ENCODE results near the gene CNPY1. TPM values are rescaled to one million over a fixed set of nuclear protein-coding genes. Genes with fewer than 3 reads are reported as not detected.

CNPY1 gene
- total and polyA plus RNA-seq, 2 donors (not counting 1 experiment from before 2014, with no cell fraction given), result not detected

DNA sequence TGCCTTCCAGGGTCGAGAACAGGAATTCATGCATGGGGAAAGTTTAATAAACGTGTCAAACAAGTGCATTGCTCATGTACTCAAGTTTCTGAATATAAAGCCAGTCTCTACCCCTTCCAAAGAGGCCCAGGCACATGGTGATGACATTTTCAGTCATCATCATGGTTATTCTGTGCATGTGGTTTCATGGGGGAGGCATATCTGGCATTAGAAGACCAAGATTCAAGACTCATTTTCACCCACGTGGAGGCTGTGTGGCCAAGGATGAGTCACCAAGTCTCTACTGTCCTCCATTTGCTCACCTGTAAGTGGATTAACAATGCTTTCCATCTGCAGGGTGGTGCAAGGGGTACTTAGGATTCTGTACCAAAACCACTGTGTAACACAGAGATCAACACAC is 34.0 kb upstream of the CNPY1 start:
- H3K4me3 ChIP-seq (ENCODE audit: control extremely low read depth in 1 of 5, extremely low read depth in 1 of 5, insufficient read depth in 1 of 5, low read depth in 2 of 5, low read length in 4 of 5), result no peak overlapping the region
- TF ChIP-seq, protein P1, sequence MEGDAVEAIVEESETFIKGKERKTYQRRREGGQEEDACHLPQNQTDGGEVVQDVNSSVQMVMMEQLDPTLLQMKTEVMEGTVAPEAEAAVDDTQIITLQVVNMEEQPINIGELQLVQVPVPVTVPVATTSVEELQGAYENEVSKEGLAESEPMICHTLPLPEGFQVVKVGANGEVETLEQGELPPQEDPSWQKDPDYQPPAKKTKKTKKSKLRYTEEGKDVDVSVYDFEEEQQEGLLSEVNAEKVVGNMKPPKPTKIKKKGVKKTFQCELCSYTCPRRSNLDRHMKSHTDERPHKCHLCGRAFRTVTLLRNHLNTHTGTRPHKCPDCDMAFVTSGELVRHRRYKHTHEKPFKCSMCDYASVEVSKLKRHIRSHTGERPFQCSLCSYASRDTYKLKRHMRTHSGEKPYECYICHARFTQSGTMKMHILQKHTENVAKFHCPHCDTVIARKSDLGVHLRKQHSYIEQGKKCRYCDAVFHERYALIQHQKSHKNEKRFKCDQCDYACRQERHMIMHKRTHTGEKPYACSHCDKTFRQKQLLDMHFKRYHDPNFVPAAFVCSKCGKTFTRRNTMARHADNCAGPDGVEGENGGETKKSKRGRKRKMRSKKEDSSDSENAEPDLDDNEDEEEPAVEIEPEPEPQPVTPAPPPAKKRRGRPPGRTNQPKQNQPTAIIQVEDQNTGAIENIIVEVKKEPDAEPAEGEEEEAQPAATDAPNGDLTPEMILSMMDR (IDR thresholded peaks at IDR 0.05), result no peak
- no peak for TF ChIP-seq EZH2 (IDR thresholded peaks at IDR 0.05; ENCODE audit: borderline replicate concordance, insufficient read depth, low read depth, low read length, poor library complexity, severe bottlenecking)
- H3K9ac ChIP-seq (ENCODE audit: low read length), result no peak overlapping the region
- H2AFZ ChIP-seq (ENCODE audit: insufficient read depth, low read depth, low read length, poor library complexity, severe bottlenecking), result no peak overlapping the region
- Mint-ChIP-seq H3K4me3 (no peak overlapping the region), H3K27ac (no peak overlapping the region), H3K27me3 (peaks cover 22% of the 10 kb centered on the region), H3K9me3 (ENCODE audit: insufficient read depth) (no peaks in the 10 kb centered on the region), H3K4me1 (no peaks in the 10 kb centered on the region)
- H3K9me3 ChIP-seq (ENCODE audit: control extremely low read depth in 1 of 3, control insufficient read depth in 2 of 3, insufficient read depth in 1 of 3, low read length in 2 of 3), result no peaks in the 10 kb centered on the region
- no peak overlapping the region for H3K27ac ChIP-seq (ENCODE audit: low read length in 2 of 2)
- WGBS (ENCODE audit: insufficient coverage), result 59% methylated on average over 3 of the region's 3 CpGs
- H3K79me2 ChIP-seq (ENCODE audit: control insufficient read depth, insufficient read depth, low read length), result no peaks in the 10 kb centered on the region
- intact Hi-C loops (cut with micrococcal nuclease), result no loop called here
- no peak for ATAC-seq (ENCODE audit: low read depth)
- ChIA-PET POLR2A (no interaction called here), CTCF (no interaction called here)
- no peaks in the 10 kb centered on the region for H3K4me1 ChIP-seq (ENCODE audit: control insufficient read depth in 2 of 2, insufficient read depth in 2 of 2, low read length in 2 of 2)
- no peak overlapping the region for H3K4me2 ChIP-seq (replicated peaks; ENCODE audit: low read depth, low read length, poor library complexity, severe bottlenecking)
- no peak for DNase-seq
- no peaks in the 10 kb centered on the region for H4K20me1 ChIP-seq (ENCODE audit: control insufficient read depth, insufficient read depth, low read length, poor library complexity, severe bottlenecking)
- H3K27me3 ChIP-seq (replicated peaks in 1 of 4; ENCODE audit: control extremely low read depth in 1 of 4, control insufficient read depth in 3 of 4, insufficient read depth in 4 of 4, low read length in 3 of 4), result peaks cover 0 to 14% (median 0%) of the 10 kb centered on the region in 4 experiments
- no peaks in the 10 kb centered on the region for H3K36me3 ChIP-seq (replicated peaks in 1 of 2; ENCODE audit: control extremely low read depth in 1 of 2, control insufficient read depth in 1 of 2, extremely low read depth in 1 of 2, insufficient read depth in 2 of 2, low read length in 1 of 2)

DNA sequence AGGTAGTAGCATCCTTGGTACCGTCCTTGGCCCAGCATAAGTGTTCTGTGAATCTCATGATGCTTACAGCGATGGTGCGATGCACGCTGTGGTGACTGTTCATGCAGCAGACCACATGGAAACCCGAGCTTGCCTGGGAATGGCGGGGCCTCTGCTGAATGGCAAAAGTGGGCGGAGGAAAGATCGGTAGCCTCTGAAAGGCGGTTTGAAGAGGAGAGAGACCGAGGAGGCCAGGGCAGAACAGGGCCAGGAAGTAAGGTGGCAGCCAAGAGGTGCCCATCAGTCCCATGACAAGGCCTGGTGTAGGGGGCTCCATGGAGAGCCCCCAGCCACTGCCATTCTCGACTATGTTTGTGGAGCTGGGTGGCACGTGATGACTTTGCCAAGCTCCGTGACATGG is 33.2 kb upstream of the CNPY1 start:
- CTCF ChIA-PET, result no interaction called here

More for the DNA sequence above, 33.2 kb upstream of the CNPY1 start:
- H4K20me1 ChIP-seq (ENCODE audit: control insufficient read depth, insufficient read depth, low read length, poor library complexity, severe bottlenecking), result no peaks in the 10 kb centered on the region
- Mint-ChIP-seq H3K4me1 (no peaks in the 10 kb centered on the region), H3K4me3 (no peak overlapping the region), H3K9me3 (ENCODE audit: insufficient read depth) (no peaks in the 10 kb centered on the region), H3K27me3 (peaks cover 16% of the 10 kb centered on the region), H3K27ac (no peak overlapping the region)
- peaks cover 0 to 9% (median 0%) of the 10 kb centered on the region in 4 experiments for H3K27me3 ChIP-seq (replicated peaks in 1 of 4; ENCODE audit: control extremely low read depth in 1 of 4, control insufficient read depth in 3 of 4, insufficient read depth in 4 of 4, low read length in 3 of 4)
- 95% methylated on average over 13 of the region's 13 CpGs for WGBS (ENCODE audit: insufficient coverage)
- H2AFZ ChIP-seq (ENCODE audit: insufficient read depth, low read depth, low read length, poor library complexity, severe bottlenecking), result no peak overlapping the region
- no peaks in the 10 kb centered on the region for H3K36me3 ChIP-seq (replicated peaks in 1 of 2; ENCODE audit: control extremely low read depth in 1 of 2, control insufficient read depth in 1 of 2, extremely low read depth in 1 of 2, insufficient read depth in 2 of 2, low read length in 1 of 2)
- DNase-seq (no peak), ATAC-seq (ENCODE audit: low read depth) (no peak)
- POLR2A ChIA-PET, result no interaction called here
- H3K9me3 ChIP-seq (ENCODE audit: control extremely low read depth in 1 of 3, control insufficient read depth in 2 of 3, insufficient read depth in 1 of 3, low read length in 2 of 3), result no peaks in the 10 kb centered on the region
- H3K4me1 ChIP-seq (ENCODE audit: control insufficient read depth in 2 of 2, insufficient read depth in 2 of 2, low read length in 2 of 2), result no peaks in the 10 kb centered on the region
- no peak for TF ChIP-seq EZH2 (IDR thresholded peaks at IDR 0.05; ENCODE audit: borderline replicate concordance, insufficient read depth, low read depth, low read length, poor library complexity, severe bottlenecking)
- TF ChIP-seq, protein P1 (IDR thresholded peaks at IDR 0.05), result no peak
- H3K9ac ChIP-seq (ENCODE audit: low read length), result no peak overlapping the region
- no peaks in the 10 kb centered on the region for H3K79me2 ChIP-seq (ENCODE audit: control insufficient read depth, insufficient read depth, low read length)
- intact Hi-C loops (cut with micrococcal nuclease), result no loop called here
- no peak overlapping the region for H3K4me3 ChIP-seq (ENCODE audit: control extremely low read depth in 1 of 5, extremely low read depth in 1 of 5, insufficient read depth in 1 of 5, low read depth in 2 of 5, low read length in 4 of 5)
- no peak overlapping the region for H3K4me2 ChIP-seq (replicated peaks; ENCODE audit: low read depth, low read length, poor library complexity, severe bottlenecking)
- no peak overlapping the region for H3K27ac ChIP-seq (ENCODE audit: low read length in 2 of 2)
